Stimulated activated CD4-positive, alpha-beta T cell treated with anti-CD3 and anti-CD28 coated beads, TNF-alpha, amount 100 ng/mL, for 48 hours (primary cell): ENCODE data around the gene ALPP.
"Not testable (repeated sequence)": the region's sequence is repeated elsewhere in the genome, so short reads cannot be mapped to it uniquely, and the experiment has no call there.

Source experiments
- DNase-seq, 3 donors: peaks; one replicate each; pipeline ENCODE4 v3.0.0-alpha.2; 2020; ENCODE audit warnings: low read depth in 3 of 3

ALPP gene

DNA sequence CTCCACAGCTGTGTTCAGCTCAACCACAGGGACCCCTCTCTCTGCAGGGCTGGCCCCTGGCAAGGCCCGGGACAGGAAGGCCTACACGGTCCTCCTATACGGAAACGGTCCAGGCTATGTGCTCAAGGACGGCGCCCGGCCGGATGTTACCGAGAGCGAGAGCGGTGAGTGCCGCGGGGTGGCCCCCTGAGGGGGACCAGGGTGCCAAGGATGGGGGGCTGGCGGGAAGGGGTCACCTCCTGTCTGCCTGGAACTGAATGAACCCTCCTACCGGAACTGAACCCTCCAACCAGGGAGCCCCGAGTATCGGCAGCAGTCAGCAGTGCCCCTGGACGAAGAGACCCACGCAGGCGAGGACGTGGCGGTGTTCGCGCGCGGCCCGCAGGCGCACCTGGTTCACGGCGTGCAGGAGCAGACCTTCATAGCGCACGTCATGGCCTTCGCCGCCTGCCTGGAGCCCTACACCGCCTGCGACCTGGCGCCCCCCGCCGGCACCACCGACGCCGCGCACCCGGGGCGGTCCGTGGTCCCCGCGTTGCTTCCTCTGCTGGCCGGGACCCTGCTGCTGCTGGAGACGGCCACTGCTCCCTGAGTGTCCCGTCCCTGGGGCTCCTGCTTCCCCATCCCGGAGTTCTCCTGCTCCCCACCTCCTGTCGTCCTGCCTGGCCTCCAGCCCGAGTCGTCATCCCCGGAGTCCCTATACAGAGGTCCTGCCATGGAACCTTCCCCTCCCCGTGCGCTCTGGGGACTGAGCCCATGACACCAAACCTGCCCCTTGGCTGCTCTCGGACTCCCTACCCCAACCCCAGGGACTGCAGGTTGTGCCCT is 2.9 kb downstream of the ALPP start:
- DNase-seq: not testable (repeated sequence)

DNA sequence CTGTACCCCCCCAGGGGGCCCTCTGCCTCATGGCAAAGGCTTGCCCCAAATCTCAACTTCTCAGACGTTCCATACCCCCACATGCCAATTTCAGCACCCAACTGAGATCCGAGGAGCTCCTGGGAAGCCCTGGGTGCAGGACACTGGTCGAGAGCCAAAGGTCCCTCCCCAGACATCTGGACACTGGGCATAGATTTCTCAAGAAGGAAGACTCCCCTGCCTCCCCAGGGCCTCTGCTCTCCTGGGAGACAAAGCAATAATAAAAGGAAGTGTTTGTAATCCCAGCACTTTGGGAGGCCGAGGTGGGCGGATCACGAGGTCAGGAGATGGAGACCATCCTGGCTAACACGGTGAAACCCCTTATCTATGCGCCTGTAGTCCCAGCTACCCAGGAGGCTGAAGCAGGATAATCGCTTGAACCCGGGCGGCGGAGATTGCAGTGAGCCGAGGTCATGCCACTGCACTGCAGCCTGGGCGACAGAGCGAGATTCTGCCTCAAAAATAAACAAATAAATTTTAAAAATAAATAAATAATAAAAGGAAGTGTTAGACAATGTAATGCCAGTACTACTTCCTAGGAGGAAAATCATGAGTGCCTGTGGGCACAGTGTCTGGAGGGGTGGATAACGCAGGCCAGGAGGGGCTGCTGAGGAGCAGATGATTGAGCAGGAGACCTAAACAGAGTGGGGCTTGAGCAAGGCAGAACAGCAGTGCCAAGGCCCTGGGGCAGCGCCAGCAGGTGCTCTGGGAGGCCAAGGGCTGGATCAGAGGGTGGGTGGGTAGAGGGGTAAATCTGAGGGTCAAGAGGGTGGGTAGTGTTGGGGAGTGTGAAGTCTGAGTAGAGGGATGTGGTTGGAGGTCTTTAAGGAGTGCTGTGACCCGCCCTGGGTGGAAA is 4.0 kb downstream of the ALPP start:
- DNase-seq: no peak

DNA sequence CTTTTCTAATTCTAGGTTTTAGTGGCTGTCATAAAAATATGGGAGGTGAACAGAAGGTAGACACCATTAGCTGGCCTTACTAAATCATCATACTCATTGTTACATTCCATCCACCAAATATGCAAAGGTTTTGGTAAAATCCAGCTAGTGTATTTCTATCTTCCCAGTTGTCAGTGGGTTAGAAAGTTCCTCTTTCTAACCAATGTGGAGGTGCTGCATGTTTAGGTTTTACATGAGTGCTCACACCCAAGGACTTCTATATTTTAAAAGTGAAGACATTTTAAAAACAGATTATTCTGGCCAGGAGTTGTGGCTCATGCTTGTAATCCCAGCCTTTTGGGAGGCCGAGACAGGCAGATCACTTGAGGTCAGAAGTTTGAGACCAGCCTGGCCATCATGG is 5.9 kb downstream of the ALPP start:
- DNase-seq: no peak

DNA sequence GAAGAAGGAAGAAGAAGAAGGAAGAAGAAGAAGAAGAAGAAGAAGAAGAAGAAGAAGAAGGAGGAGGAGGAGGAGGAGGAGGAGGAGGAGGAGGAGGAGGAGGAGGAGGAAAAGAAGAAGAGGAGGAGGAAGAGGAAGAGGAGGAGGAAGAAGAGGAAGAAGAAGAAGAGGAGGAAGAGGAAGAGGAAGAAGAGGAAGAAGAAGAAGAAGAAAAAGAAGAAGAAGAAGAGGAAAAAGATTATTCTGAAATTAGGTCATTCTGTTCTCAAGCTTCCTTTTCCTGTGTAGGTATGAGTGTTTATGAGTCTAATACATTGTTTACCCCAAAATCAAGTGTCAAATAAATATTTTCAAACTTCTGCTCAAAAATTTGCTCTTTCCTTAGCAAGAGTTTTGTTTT is 6.5 kb downstream of the ALPP start:
- not testable (repeated sequence) for DNase-seq

DNA sequence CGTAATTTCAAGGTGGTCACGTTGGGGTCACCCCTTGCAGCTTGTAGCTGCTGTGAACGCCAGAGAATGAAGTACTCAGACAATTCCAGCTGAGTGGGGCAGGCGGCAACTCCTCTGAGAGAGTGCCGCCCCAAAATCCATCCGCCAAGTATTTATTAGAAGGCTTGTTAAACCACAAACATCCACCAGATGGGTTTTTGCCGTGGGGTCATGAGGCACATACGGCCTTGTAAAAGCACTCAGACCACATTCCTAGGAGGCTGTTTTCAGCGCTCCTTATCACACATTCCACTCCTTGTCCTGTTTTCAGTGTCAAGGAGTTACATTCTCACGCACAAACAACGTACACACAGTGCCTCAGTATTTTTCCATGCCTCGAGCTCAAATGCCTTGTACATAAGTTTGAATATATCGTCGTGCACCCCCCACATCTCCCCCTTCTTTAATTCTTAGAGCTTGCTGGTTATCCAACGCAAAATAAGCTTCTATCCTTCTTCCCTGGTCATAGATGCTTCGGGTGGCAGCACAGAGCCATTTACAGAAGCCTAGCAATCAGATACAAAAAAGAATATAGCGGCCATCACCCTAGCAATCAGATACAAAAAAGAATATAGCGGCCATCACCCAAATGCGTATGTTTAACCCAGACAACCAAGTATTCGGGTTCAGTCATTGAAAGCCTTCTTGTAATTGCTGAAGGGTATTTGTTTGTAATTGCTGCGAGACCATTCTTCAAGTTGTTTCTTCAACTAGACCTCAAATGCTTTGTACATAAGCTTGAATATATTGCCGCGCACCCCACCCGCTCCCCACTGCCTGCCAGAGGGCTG is 7.3 kb downstream of the ALPP start:
- no peak for DNase-seq

DNA sequence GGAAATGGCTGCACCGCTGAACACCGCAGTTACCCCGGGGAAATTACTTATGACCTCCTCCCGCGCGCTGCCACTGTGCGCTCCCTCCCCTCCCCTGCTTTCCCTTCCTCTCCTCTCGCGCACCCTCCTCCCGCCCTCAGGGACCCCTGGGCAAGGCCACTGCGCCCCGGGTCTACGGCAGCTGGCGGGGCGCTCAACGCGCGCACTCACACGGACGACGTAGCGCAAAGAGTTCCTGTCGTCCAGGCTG is 7.9 kb downstream of the ALPP start:
- DNase-seq: no peak

DNA sequence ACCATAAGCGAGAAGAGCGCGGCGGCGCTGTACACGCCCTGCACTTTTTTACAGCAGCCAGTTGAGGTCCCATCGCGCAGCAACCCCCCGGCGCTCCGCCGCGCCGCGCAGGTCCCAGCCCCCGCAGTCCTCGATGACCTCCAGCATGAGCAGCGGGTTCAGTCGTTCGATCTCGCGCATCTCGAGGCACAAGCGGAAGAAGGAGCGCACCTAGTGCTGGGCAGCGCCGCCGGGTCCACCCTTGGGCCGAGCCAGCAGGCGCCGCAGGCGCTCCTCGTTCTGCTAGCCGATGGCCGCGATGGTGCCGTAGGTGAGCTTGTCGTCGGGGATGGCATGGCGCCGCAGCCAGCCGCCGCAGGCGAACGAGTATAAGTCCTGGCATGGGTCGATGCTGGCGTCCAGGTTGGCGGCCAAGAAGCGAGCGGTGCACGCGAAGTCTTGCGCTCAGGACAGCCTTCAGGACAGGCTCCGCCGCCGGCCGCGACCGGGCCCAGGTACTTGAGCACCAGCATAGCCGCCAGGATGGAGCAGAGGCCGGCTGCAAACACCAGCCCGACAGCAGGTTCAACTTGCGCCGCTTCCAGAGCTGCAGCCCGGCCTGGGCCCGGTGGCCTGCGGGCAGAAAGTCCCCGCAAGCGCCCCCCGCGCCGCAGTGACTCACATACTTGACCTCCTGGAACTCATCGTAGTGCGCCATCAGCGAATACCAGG is 8.3 kb downstream of the ALPP start:
- no peak for DNase-seq

DNA sequence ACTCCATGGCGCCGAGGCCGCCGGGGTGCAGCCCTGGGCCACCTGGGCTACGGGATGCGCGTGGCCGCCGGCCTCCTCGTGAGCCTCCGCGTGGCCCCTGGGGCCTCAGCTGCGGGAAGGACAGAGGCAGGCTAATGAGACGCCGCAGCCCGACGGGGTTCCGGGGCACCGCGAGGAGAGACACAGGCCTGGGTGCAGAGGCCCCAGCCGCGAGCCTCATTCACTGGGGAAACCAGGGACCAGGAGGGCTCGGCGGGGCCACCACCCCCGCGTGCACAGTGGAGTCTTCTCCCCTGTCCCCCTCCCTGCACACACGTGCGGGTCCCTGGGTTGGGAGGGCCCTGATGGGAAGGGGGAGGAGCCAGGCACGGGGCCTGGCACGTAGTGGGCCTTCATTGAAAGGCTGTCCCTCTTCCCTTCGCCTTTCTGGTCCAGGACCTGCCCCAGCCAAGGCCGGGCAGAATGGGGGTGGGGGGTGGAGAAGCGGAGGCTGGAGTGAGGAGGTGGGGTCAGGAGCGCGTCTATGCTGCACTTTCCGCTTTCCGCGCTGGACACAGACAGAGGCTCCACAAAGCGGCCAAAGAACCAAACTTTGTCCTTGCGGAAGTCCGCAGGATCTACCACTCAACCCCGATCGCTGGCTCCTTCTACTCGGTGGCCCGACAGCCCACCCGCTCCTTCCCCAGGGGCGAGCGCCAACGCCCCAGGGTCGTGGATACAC is 9.1 kb downstream of the ALPP start:
- no peak for DNase-seq

DNA sequence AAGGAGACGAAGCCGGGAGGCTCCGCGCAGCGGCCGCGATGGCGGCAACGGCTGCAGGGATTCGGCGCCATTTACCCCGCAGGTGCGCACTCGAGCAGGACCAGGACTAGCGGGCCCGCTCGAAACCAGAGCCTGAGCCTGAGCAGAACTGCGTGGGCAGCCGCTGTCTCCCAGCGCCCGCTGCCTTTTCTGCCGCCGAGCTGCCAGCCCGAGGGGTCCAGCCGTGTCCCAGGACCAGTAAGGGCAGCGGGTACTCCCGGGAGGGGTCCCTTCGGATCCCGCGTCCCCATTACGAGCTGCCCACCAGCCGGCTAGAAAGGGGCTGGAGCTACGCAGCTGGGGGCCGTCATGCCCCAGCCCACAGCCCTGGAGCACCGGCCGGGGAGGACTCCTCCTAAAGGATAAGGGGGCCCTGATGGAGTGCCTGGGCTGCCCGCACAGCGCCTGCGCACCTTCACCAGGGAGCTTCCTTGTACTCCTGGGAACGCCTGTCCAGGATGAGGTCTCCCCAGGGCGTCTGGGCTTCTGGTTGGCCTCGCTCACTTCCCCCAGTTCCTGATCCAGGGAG is 9.9 kb downstream of the ALPP start:
- DNase-seq: no peak

DNA sequence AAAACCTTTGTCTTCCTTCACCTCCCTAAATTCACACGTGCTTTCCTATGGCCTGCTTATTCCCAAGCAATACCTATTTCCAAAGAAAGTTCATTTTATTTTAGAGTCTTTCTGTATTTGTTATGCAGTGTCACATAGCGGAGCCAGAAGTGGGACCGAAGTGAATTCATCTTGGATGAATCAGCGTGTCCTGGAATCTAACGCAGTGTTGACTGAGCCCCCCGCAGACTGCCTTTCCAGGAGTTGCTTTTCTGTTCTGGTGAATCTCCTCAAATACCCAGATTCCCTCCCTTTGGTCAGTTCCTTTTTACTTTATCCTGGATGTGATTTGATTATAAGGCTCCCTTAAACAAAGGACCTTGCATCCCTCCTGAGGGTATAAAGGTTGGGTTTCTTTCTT is 10.8 kb downstream of the ALPP start:
- no peak for DNase-seq

DNA sequence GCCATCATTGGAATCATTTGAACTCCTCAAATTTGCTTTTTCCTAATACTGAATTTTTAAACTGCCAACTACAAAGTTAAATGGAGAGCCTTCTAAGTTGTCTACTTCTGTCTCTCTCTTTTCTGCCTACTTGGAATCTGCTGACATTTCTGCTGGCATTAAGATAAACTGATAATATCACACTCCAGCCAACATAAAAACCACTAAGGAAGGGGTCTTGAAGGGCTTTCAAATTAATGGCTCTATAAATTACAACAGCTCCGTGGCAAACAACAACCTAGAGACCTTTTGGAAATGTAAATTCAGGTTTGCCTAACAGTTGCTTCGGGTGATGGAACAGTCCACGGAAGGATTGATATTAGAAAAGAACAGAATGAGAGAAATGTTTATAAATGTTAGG is 12.1 kb downstream of the ALPP start:
- DNase-seq: no peak

DNA sequence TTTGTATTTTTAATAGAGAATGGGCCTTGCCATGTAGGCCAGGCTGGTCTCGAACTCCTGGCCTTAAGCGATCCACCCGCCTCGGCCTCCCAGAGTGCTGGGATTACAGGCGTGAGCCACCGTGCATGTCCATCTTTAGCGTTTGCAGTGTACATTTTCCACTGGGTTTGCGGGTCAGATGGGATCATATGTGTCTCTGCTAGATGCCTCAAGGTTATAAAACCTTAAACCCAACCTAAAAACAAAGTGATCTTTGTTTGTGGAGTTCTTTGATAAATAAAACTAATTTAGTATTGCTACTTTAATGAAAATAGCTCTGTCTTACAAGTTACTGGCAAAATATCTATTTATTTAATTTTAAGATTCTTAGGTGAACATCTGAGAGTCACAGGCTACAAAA is 15.0 kb downstream of the ALPP start:
- no peak for DNase-seq

DNA sequence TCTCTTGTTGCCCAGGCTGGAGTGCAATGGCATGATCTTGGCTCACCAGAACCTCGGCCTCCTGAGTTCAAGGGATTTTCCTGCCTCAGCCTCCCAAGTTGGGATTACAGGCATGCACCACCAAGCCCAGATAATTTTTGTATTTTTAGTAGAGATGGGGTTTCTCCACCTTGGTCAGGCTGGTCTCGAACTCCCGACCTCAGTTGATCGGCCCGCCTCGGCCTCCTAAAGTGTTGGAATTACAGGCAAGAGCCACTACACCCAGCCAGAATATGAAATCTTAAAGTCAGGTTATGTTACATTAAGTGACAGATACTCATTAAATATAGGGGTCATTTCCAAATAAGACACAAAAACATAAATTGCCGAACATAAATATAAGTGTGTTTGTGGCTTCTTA is 15.9 kb downstream of the ALPP start:
- not testable (repeated sequence) for DNase-seq

DNA sequence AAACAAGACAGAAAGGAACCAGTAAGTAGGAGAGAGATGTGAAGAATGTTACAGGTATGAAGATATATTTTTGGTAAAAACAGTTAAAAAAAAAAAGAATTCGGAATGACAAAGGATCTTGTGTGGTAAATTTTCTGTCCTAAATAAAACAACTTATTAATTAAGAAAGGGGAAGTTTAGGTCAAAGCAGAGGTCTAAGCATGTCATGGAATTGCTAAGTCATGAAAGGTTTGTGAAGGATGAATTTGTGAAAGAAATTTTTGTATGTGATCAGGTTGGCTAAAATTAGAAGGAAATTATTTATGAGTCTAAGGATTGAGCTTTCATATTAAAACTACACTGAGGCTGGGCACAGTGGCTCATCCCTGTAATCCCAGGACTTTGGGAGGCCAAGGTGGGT is 17.0 kb downstream of the ALPP start:
- DNase-seq: no peak

DNA sequence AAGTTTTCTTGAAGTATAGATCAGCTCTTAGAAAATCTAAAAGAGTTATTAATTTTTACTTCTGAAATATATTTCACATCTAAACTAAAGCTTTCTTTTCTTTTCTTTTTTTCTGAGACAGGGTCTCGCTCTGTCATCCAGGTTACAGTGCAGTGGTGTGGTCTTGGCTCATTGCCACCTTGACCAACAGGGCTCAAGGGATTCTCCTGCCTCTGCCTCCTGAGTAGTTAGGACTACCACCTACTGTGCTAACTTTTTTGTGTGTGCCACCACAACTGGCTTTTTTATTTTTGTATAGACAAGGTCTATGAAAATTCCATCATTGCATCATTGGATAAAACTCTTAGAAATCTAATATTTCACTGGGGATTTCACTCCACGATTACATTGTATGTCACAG is 18.1 kb downstream of the ALPP start:
- DNase-seq: no peak

DNA sequence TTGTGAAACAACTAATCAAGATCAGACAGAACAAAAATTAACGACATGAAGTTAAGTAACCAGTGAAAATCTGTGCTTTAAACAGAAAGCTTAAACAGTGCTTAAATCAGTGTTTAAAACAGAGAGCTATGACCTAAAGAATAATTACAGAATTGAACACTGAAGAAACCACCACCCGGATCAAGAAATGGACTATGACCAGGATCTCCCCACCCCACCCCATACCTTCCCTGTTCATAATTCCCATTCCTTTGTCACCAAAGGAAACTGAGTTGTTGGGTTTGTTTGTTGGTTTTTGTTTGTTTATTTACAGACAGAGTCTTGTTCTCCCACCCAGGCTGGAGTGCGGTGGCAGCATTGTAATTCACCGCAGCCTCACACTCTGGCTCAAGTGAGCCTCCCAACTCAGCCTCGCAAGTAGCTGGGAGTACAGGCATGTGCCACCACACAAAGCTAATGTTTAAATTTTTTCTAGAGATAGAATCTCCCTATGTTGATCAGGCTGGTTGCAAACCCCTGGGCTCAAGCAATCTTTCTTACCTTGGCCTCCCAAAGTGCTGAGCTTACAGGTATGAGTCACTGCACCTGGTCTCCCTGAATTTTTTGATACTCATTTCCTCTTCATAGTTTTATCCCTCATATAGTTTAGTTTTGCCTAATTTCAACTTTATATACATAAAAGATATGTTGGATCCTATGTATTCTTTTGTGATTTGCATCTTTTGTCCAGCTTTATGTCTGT is 19.9 kb downstream of the ALPP start:
- DNase-seq: no peak

DNA sequence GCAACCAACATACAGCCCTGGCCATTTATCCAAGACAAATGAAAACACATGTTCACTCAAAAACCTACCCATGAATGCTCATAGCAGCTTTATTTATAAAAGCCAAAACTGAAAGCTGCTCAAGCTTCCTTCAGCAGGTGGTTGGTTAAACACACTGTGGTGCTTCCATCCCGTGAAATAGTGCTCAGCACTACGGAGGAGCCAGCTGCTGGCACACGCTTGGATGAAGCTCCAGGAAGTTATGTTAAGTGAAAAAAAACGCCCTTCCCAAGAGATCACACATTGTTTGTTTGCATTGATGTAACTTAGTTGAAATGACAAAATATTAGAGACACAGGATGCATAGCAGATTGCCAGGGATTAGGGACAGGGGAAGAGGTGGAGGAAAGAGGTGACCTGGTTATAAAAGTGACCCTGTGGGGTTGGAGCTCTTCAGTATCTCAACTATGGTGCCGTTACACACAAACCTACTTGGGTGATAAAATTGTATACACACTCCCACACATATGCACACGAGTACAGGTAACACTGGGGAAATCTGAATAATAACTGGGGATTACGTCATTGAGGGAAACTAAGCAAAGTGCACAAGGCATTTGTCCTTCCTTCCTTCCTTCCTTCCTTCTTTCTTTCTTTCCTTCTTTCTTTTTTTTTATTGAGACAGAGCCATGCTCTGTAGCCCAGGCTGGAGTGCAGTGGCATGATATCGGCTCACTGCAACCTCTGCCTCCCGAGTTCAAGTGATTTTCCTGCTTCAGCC is 21.9 kb downstream of the ALPP start:
- DNase-seq: no peak

DNA sequence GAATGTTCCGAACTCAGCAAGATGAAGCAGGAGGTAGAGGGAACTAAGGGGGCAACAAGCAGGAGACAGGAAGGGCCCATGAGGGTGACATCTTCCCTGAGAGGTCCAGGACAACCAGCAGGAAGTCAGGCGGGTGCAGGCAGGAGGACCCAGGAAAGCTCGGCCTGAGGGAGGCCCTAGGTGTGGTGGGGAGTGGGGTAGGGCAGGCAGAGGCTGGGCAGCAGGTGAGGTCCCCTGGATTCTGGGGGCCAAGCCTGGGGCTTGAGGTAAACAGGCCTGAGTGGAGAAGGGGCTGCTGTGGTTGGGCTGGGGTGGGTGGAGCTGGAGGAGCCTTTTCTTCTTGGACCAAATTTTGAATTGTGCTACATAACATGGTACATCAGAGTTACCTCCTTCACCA is 24.0 kb downstream of the ALPP start:
- DNase-seq: no peak

DNA sequence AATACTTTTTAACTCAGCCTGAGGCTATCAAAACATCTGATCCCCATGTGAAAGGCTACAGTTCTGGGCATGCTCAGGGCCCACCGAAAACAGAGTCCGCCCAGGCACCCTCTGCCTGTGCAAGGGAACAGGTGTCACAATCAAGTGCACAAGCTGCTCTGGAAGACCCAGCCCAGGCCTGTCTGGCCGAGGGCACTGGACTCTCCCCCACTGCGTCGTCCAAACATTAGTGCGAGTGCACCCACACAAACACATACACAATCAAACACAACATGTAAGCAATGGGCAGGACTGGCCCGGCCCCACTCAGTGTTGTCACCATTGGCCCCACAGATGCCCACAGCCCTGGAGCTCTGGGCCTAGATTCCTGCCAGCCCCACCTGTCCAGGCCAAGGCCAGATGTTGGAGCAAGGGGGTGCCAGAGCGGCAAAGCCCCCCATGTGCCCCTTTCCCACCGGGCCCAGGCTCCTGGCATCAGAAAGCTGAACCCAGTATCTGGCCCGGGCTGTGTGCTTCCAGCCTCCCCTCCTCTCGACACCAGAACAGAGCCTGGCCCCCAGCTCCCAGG is 27.5 kb downstream of the ALPP start:
- DNase-seq: no peak
